ENCODE data around the gene CDK5RAP2. TPM values are rescaled to one million over a fixed set of nuclear protein-coding genes. Genes with fewer than 3 reads are reported as not detected.

CDK5RAP2 gene
- total and polyA plus RNA-seq, 2 donors (not counting 1 experiment from before 2014, with no cell fraction given): 17.7 to 48.6 TPM

GRCh38 chr9:120456218-120456617 is 123.7 kb downstream of the CDK5RAP2 start:
- H3K4me3 ChIP-seq (replicated peaks in 1 of 4; ENCODE audit: control extremely low read depth in 1 of 4, insufficient read depth in 1 of 4, low read depth in 3 of 4, low read length in 4 of 4): no peak overlapping the region
- no peaks in the 10 kb centered on the region for H3K4me1 ChIP-seq (ENCODE audit: control insufficient read depth, extremely low read depth, insufficient read depth, low read length)

GRCh38 chr9:120454467-120454866 is 125.5 kb downstream of the CDK5RAP2 start:
- Histone ChIP-seq H3K27ac (ENCODE audit: insufficient read depth, low read length) (no peak overlapping the region), H3K9me3 (ENCODE audit: control insufficient read depth, insufficient read depth, low read depth, low read length) (no peaks in the 10 kb centered on the region), H3K9ac (ENCODE audit: insufficient read depth, low read length) (no peak overlapping the region), H2AFZ (ENCODE audit: low read length) (no peak overlapping the region), H3K4me3 (replicated peaks in 1 of 4; ENCODE audit: control extremely low read depth in 1 of 4, insufficient read depth in 1 of 4, low read depth in 3 of 4, low read length in 4 of 4) (no peak overlapping the region), H3K4me1 (ENCODE audit: control insufficient read depth, extremely low read depth, insufficient read depth, low read length) (no peaks in the 10 kb centered on the region), H3K4me2 (ENCODE audit: extremely low read depth, insufficient read depth, low read length) (no peak overlapping the region), H3K27me3 (ENCODE audit: control insufficient read depth, insufficient read depth, low read length) (no peaks in the 10 kb centered on the region), H3K36me3 (ENCODE audit: control insufficient read depth, insufficient read depth, low read length) (peaks cover 2% of the 10 kb centered on the region), H4K20me1 (ENCODE audit: control insufficient read depth, extremely low read depth, insufficient read depth, low read length) (no peaks in the 10 kb centered on the region), H3K79me2 (ENCODE audit: control insufficient read depth, insufficient read depth, low read length) (no peaks in the 10 kb centered on the region)
- no peak for TF ChIP-seq CTCF (conservative IDR thresholded peaks at IDR 0.05 in 1 of 2, IDR thresholded peaks at IDR 0.05 in 1 of 2; ENCODE audit: low read depth in 1 of 2, low read length in 2 of 2)
- TF ChIP-seq EZH2 (IDR thresholded peaks at IDR 0.05; ENCODE audit: low read length, missing control alignments): no peak
- DNase-seq (ENCODE audit: low read depth in 2 of 2): no peak

More at GRCh38 chr9:120456218-120456617, 123.7 kb downstream of the CDK5RAP2 start:
- Histone ChIP-seq H3K9ac (ENCODE audit: insufficient read depth, low read length) (no peak overlapping the region), H3K27me3 (ENCODE audit: control insufficient read depth, insufficient read depth, low read length) (no peaks in the 10 kb centered on the region), H3K79me2 (ENCODE audit: control insufficient read depth, insufficient read depth, low read length) (no peaks in the 10 kb centered on the region), H4K20me1 (ENCODE audit: control insufficient read depth, extremely low read depth, insufficient read depth, low read length) (no peaks in the 10 kb centered on the region), H3K9me3 (ENCODE audit: control insufficient read depth, insufficient read depth, low read depth, low read length) (no peaks in the 10 kb centered on the region), H3K4me2 (ENCODE audit: extremely low read depth, insufficient read depth, low read length) (no peak overlapping the region), H2AFZ (ENCODE audit: low read length) (no peak overlapping the region), H3K27ac (ENCODE audit: insufficient read depth, low read length) (no peak overlapping the region), H3K36me3 (ENCODE audit: control insufficient read depth, insufficient read depth, low read length) (peaks cover 2% of the 10 kb centered on the region)
- TF ChIP-seq EZH2 (IDR thresholded peaks at IDR 0.05; ENCODE audit: low read length, missing control alignments): no peak
- TF ChIP-seq CTCF (conservative IDR thresholded peaks at IDR 0.05 in 1 of 2, IDR thresholded peaks at IDR 0.05 in 1 of 2; ENCODE audit: low read depth in 1 of 2, low read length in 2 of 2): no peak
- no peak for DNase-seq (ENCODE audit: low read depth in 2 of 2)

- Histone ChIP-seq H3K27ac (ENCODE audit: insufficient read depth, low read length) (no peak overlapping the region), H3K9ac (ENCODE audit: insufficient read depth, low read length) (no peak overlapping the region), H3K4me1 (ENCODE audit: control insufficient read depth, extremely low read depth, insufficient read depth, low read length) (no peaks in the 10 kb centered on the region), H2AFZ (ENCODE audit: low read length) (no peak overlapping the region), H4K20me1 (ENCODE audit: control insufficient read depth, extremely low read depth, insufficient read depth, low read length) (no peaks in the 10 kb centered on the region), H3K27me3 (ENCODE audit: control insufficient read depth, insufficient read depth, low read length) (no peaks in the 10 kb centered on the region), H3K9me3 (ENCODE audit: control insufficient read depth, insufficient read depth, low read depth, low read length) (no peaks in the 10 kb centered on the region), H3K4me2 (ENCODE audit: extremely low read depth, insufficient read depth, low read length) (no peak overlapping the region), H3K36me3 (ENCODE audit: control insufficient read depth, insufficient read depth, low read length) (peaks cover 2% of the 10 kb centered on the region), H3K4me3 (replicated peaks in 1 of 4; ENCODE audit: control extremely low read depth in 1 of 4, insufficient read depth in 1 of 4, low read depth in 3 of 4, low read length in 4 of 4) (no peak overlapping the region), H3K79me2 (ENCODE audit: control insufficient read depth, insufficient read depth, low read length) (no peaks in the 10 kb centered on the region)
- DNase-seq (ENCODE audit: low read depth in 2 of 2): no peak
- TF ChIP-seq EZH2 (IDR thresholded peaks at IDR 0.05; ENCODE audit: low read length, missing control alignments) (no peak), CTCF (conservative IDR thresholded peaks at IDR 0.05 in 1 of 2, IDR thresholded peaks at IDR 0.05 in 1 of 2; ENCODE audit: low read depth in 1 of 2, low read length in 2 of 2) (no peak)
These were observed 126.2 kb downstream of the CDK5RAP2 start for GRCh38 chr9:120453792-120454191.

Data from fibroblast of lung (primary cell).